Ovary (tissue), 9 donors: Measurements from ENCODE around the gene ACVR1. TPM values are rescaled to one million over a fixed set of nuclear protein-coding genes. Genes with fewer than 3 reads are reported as not detected.

Experiments used
- DNase-seq, 5 donors: peaks; one replicate each; pipeline ENCODE4 v3.0.0-alpha.2; 2019 to 2020
- H3K27ac ChIP-seq, 2 donors: fragments of 200-600 bp; one replicate each; pipeline versions ENCODE4 v1.5.1 to v1.8.0; 2019 to 2022
- H3K27me3 ChIP-seq: fragments of 200-600 bp; one replicate; pipeline ENCODE4 v1.8.0; 2022
- H3K36me3 ChIP-seq: fragments of 200-600 bp; sonication (generic); one replicate; pipeline ENCODE4 v1.5.1; 2019
- H3K4me1 ChIP-seq: one replicate; pipeline ENCODE4 v1.8.1; 2013; ENCODE audit warnings: mild to moderate bottlenecking, moderate library complexity; ENCODE audit not compliant: insufficient read depth
- H3K4me3 ChIP-seq: fragments of 200-600 bp; sonication (generic); one replicate; pipeline ENCODE4 v1.5.1; 2017
- H3K9me3 ChIP-seq, 2 donors: fragments of 200-600 bp in 1 of 2; sonication (generic) in 1 of 2; one replicate each; pipeline versions ENCODE4 v1.5.1 to v1.8.1; 2013 to 2019; ENCODE audit warnings: mild to moderate bottlenecking in 1 of 2, moderate library complexity in 1 of 2
- EP300 ChIP-seq: sonication (generic); formaldehyde crosslinking; IDR thresholded peaks from one replicate; pipeline ENCODE4 v1.6.1; 2017; ENCODE audit warnings: antibody characterized with exemption
- POLR2A ChIP-seq: fragments of 450-650 bp; IDR thresholded peaks from one replicate; pipeline ENCODE4 v1.6.1; 2017; ENCODE audit warnings: antibody characterized with exemption, mild to moderate bottlenecking, moderate library complexity
- WGBS, 3 donors: extraction: QIAGEN DNeasy Blood & Tissue Kit in 1 of 3; methylation state at CpG; one replicate each; pipeline versions ENCODE4 v1.1.5 to v1.1.7; 2013 to 2017; 5-methylcytosine and 5-hydroxymethylcytosine counted together
- intact Hi-C, 4 donors: fragments of 100-400 bp; cut with DNase I; formaldehyde crosslinking; loops; one replicate each; pipeline versions ENCODE4 v1.11.0 to v1.15.1; 2022 to 2023
- polyA plus RNA-seq, 2 donors: library from polyadenylated mRNA; stranded (reverse); fragments of 200-250 nt in 1 of 2; fragments of 350-450 nt in 1 of 2; fragmentation: Illumina TruSeq in 1 of 2; extraction: RNeasy Lipid Tissue Mini Kit (QIAGEN cat#74804) in 1 of 2; gene quantifications; one replicate each; pipeline ENCODE4 v1.2.3, GENCODE V29; 2013 to 2014
- total RNA-seq, 7 donors: library from RNA; depleted of rRNA in 2 of 7; stranded (reverse); fragments of >200 nt in 2 of 7; fragmentation: NEBNext Ultra II Directional in 3 of 7; extraction: Animal tissue kit (Norgen Biotek cat#: 25700) in 3 of 7; gene quantifications; one replicate each; pipeline versions ENCODE4 v1.1.0 to v1.2.4, GENCODE V29; 2016 to 2023
- TF ChIP-seq, protein P1 (sequence below), 3 donors: fragments of 450-650 bp in 2 of 3; fragments of 200-600 bp in 1 of 3; IDR thresholded peaks; one replicate each; pipeline versions ENCODE4 v1.5.1 to v1.8.0; 2016 to 2022; ENCODE audit warnings: antibody characterized with exemption in 3 of 3, mild to moderate bottlenecking in 1 of 3
- donor health status: DM: no; HTN: no; CAD: no; lungs with moderate emphysema.
- donor health status: DM: no; HTN: no; CAD: no.
- donor health status: Bipolar disorder and iron deficiency.
- donor health status: DM: yes; HTN: yes; CAD: no.
- donor health status: DM: no; HTN: no; CAD: no.
- donor health status: DM: yes; HTN: yes; CAD: no.

ACVR1 gene
- total and polyA plus RNA-seq, 9 donors, result 23.4 to 51.2 (median 30.4) TPM

- Histone ChIP-seq H3K36me3 (no peaks in the 10 kb centered on the region), H3K4me1 (no peaks in the 10 kb centered on the region), H3K4me3 (no peak overlapping the region), H3K27me3 (no peaks in the 10 kb centered on the region), H3K9me3 (no peaks in the 10 kb centered on the region), H3K27ac (no peak overlapping the region)
- intact Hi-C loops, result loop anchor here in 2 of 4 donors (10.0 kb wide), 2 partner anchors 265 to 275 kb away; no protein-coding TSS in a partner anchor
- no peak for DNase-seq
- WGBS, 3 donors, result 72 to 90% (median 89%) methylated on average over 2 of the region's 2 CpGs
- TF ChIP-seq EP300, result no peak
- TF ChIP-seq, protein P1, sequence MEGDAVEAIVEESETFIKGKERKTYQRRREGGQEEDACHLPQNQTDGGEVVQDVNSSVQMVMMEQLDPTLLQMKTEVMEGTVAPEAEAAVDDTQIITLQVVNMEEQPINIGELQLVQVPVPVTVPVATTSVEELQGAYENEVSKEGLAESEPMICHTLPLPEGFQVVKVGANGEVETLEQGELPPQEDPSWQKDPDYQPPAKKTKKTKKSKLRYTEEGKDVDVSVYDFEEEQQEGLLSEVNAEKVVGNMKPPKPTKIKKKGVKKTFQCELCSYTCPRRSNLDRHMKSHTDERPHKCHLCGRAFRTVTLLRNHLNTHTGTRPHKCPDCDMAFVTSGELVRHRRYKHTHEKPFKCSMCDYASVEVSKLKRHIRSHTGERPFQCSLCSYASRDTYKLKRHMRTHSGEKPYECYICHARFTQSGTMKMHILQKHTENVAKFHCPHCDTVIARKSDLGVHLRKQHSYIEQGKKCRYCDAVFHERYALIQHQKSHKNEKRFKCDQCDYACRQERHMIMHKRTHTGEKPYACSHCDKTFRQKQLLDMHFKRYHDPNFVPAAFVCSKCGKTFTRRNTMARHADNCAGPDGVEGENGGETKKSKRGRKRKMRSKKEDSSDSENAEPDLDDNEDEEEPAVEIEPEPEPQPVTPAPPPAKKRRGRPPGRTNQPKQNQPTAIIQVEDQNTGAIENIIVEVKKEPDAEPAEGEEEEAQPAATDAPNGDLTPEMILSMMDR (IDR thresholded peaks at IDR 0.05), result no peak
- TF ChIP-seq POLR2A, result no peak
These were observed 106.3 kb downstream of the ACVR1 start for GRCh38 chr2:157769856-157770255.

- Histone ChIP-seq H3K4me3 (no peak overlapping the region), H3K27me3 (no peaks in the 10 kb centered on the region), H3K36me3 (no peaks in the 10 kb centered on the region), H3K4me1 (no peaks in the 10 kb centered on the region), H3K27ac (no peak overlapping the region), H3K9me3 (no peaks in the 10 kb centered on the region)
- TF ChIP-seq EP300 (no peak), POLR2A (no peak)
- TF ChIP-seq, protein P1 (IDR thresholded peaks at IDR 0.05), result no peak
- intact Hi-C loops, result no loop called here
- no peak for DNase-seq
- WGBS, 3 donors, result 92 to 95% (median 93%) methylated on average over 14 of the region's 14 CpGs
These were observed 111.7 kb downstream of the ACVR1 start for GRCh38 chr2:157764386-157764785.

DNA sequence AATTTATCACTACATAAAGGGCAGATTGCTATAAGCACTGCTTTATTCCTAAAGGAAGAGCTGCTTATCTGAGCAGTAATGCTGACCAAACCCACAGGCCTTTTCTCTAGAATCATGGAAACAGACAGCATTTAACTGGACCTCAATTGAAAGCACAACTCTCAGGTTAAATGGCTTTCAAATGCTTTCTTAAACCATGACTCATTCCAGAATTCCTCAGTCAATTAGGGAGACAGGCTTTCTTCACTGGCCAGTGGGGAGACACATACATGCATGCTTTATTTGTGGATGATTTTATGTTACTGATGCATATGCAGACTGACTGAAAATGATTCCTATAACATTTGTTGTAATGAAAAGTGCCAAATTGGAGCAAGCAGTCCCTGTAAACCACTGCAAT lies 114.6 kb downstream of the ACVR1 start:
- H3K27ac ChIP-seq, result no peak overlapping the region
- no peaks in the 10 kb centered on the region for H3K36me3 ChIP-seq
- no peak overlapping the region for H3K4me3 ChIP-seq
- intact Hi-C loops, result no loop called here
- H3K4me1 ChIP-seq, result no peaks in the 10 kb centered on the region
- TF ChIP-seq POLR2A, result no peak
- TF ChIP-seq, protein P1 (IDR thresholded peaks at IDR 0.05), result no peak
- TF ChIP-seq EP300, result no peak
- no peak for DNase-seq
- H3K27me3 ChIP-seq, result no peaks in the 10 kb centered on the region
- H3K9me3 ChIP-seq, result no peaks in the 10 kb centered on the region

DNA sequence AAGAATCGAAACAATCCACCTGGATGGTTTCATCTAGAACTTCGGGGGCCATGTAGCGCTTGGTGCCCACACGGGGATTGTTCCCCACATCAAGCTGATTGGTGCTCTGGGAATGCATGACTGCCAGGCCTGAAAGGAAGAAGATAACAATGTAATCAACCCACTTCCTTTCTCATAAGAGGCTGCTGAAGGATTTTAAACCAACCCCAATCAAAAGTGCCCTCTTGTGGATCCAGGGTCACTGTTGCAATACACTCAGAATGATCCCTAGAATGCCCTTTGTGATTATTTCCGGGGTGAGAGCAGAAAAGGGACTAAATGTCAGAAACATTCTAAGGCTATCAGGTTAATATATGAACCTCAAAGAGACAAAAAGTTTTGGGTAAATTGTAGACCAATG lies 115.2 kb downstream of the ACVR1 start:
- Histone ChIP-seq H3K27ac (no peak overlapping the region), H3K4me1 (no peaks in the 10 kb centered on the region), H3K36me3 (no peaks in the 10 kb centered on the region), H3K27me3 (no peaks in the 10 kb centered on the region), H3K4me3 (no peak overlapping the region), H3K9me3 (no peaks in the 10 kb centered on the region)
- no peak for TF ChIP-seq POLR2A
- TF ChIP-seq EP300, result no peak
- TF ChIP-seq, protein P1 (IDR thresholded peaks at IDR 0.05), result no peak
- DNase-seq, result no peak
- 97% methylated on average over 5 of the region's 5 CpGs for WGBS, 3 donors
- intact Hi-C loops, result no loop called here

- DNase-seq, result no peak
- TF ChIP-seq POLR2A, result no peak
- no peak for TF ChIP-seq EP300
- TF ChIP-seq, protein P1 (IDR thresholded peaks at IDR 0.05), result no peak
- Histone ChIP-seq H3K4me1 (no peaks in the 10 kb centered on the region), H3K36me3 (no peaks in the 10 kb centered on the region), H3K9me3 (no peaks in the 10 kb centered on the region), H3K4me3 (no peak overlapping the region), H3K27ac (no peak overlapping the region), H3K27me3 (no peaks in the 10 kb centered on the region)
- intact Hi-C loops, result no loop called here
These were observed 116.3 kb downstream of the ACVR1 start for GRCh38 chr2:157759855-157760254.
